Subcutaneous adipose tissue (tissue), 4 donors: ENCODE data around the gene NAA25. TPM values are rescaled to one million over a fixed set of nuclear protein-coding genes. Genes with fewer than 3 reads are reported as not detected.

Experiments used
- CTCF ChIP-seq: fragments of 450-650 bp; IDR thresholded peaks from one replicate; pipeline ENCODE4 v1.5.1; 2016; ENCODE audit warnings: low read depth, mild to moderate bottlenecking, control low read depth, antibody characterized with exemption, moderate library complexity
- total RNA-seq, 4 donors: library from RNA; depleted of rRNA; stranded (reverse); fragments of >200 nt; gene quantifications; one replicate each; pipeline ENCODE4 v1.1.0, GENCODE V29; 2016

The NAA25 gene
- total RNA-seq, 4 donors from 2014 or later, result 19.2 to 31.8 (median 26.4) TPM

GRCh38 chr12:112103758-112104503 is 4.7 kb downstream of the NAA25 start:
- TF ChIP-seq CTCF, result no peak

GRCh38 chr12:112102127-112102526 is 6.5 kb downstream of the NAA25 start:
- no peak for TF ChIP-seq CTCF

- TF ChIP-seq CTCF, result no peak
These were observed 10.9 kb downstream of the NAA25 start for GRCh38 chr12:112097641-112098040.

- no peak for TF ChIP-seq CTCF
These were observed 11.9 kb downstream of the NAA25 start for GRCh38 chr12:112096667-112097066.

- no peak for TF ChIP-seq CTCF
These were observed 12.5 kb downstream of the NAA25 start for GRCh38 chr12:112096070-112096469.

- TF ChIP-seq CTCF, result no peak
These were observed 17.0 kb downstream of the NAA25 start for GRCh38 chr12:112091563-112091962.

GRCh38 chr12:112087851-112088250 is 20.7 kb downstream of the NAA25 start:
- no peak for TF ChIP-seq CTCF
